GM03348 (cell line): Measurements from ENCODE around the gene NDRG4.

Experiments
- DNase-seq: peaks from one replicate; pipeline ENCODE4 v3.0.0; 2012; ENCODE audit warnings: low spot score

Gene NDRG4

GRCh38 chr16:58510097-58510775, 10.3 kb downstream of the NDRG4 start:
- DNase-seq: no peak

GRCh38 chr16:58510776-58511628, 11.1 kb downstream of the NDRG4 start:
- DNase-seq: no peak

GRCh38 chr16:58511933-58512815, 12.2 kb downstream of the NDRG4 start:
- peak; percentile 79 for DNase-seq

- no peak for DNase-seq
Observed at GRCh38 chr16:58513874-58514273, 13.9 kb downstream of the NDRG4 start.

GRCh38 chr16:58515125-58515870, 15.4 kb downstream of the NDRG4 start, which contains the start of gene SETD6:
SETD6 (plus strand) TSS chr16:58515517; CDS start chr16:58515538, 21 bp downstream.
- peak; percentile 94 for DNase-seq

- DNase-seq: peak; percentile 35
Observed at GRCh38 chr16:58515871-58516767, 16.2 kb downstream of the NDRG4 start.

GRCh38 chr16:58516768-58517107, 16.8 kb downstream of the NDRG4 start:
- no peak for DNase-seq

GRCh38 chr16:58518083-58518979, 18.4 kb downstream of the NDRG4 start:
- DNase-seq: no peak

GRCh38 chr16:58518980-58519368, 19.0 kb downstream of the NDRG4 start:
- DNase-seq: no peak

- DNase-seq: no peak
Observed at GRCh38 chr16:58519707-58520106, 19.8 kb downstream of the NDRG4 start.

GRCh38 chr16:58530179-58530578, 30.2 kb downstream of the NDRG4 start:
- no peak for DNase-seq

- no peak for DNase-seq
Observed at GRCh38 chr16:58532414-58532813, 32.5 kb downstream of the NDRG4 start.

GRCh38 chr16:58533751-58534470, 34.0 kb downstream of the NDRG4 start:
- DNase-seq: no peak

GRCh38 chr16:58535100-58535499, 35.2 kb downstream of the NDRG4 start:
- no peak for DNase-seq

- no peak for DNase-seq
Observed at GRCh38 chr16:58536278-58536677, 36.3 kb downstream of the NDRG4 start.

- DNase-seq: no peak
Observed at GRCh38 chr16:58537124-58537906, 37.4 kb downstream of the NDRG4 start.

GRCh38 chr16:58541711-58542110, 41.8 kb downstream of the NDRG4 start:
- no peak for DNase-seq

GRCh38 chr16:58542291-58542690, 42.3 kb downstream of the NDRG4 start:
- no peak for DNase-seq
